Smooth muscle cell (in vitro differentiated cells): ENCODE results near the gene SLMAP. TPM values are rescaled to one million over a fixed set of nuclear protein-coding genes. Genes with fewer than 3 reads are reported as not detected.

Experiments
- DNase-seq: peaks from one replicate; lab custom pipeline; 2025; ENCODE audit not compliant: unreplicated experiment; lab: John Stamatoyannopoulos, UW
- H2AFZ ChIP-seq: fragments of 200-600 bp; sonication (generic); 2 replicates; pipeline ENCODE4 v1.6.0; 2016; ENCODE audit warnings: antibody characterized with exemption, low read depth, mild to moderate bottlenecking
- H3F3A ChIP-seq: fragments of 200-600 bp; sonication (generic); 2 replicates; pipeline ENCODE4 v1.6.0; 2017; ENCODE audit warnings: antibody characterized with exemption, low read depth
- H3K27ac ChIP-seq: fragments of 200-600 bp; sonication (generic); 2 replicates; pipeline ENCODE4 v1.5.1; 2016; ENCODE audit warnings: low read depth, mild to moderate bottlenecking
- H3K27me3 ChIP-seq: fragments of 200-600 bp; sonication (generic); 2 replicates; pipeline ENCODE4 v1.6.1; 2016; ENCODE audit warnings: low read depth, mild to moderate bottlenecking
- H3K36me3 ChIP-seq: fragments of 200-600 bp; sonication (generic); 2 replicates; pipeline ENCODE4 v1.5.1; 2016; ENCODE audit warnings: low read depth
- H3K4me1 ChIP-seq: fragments of 200-600 bp; sonication (generic); 2 replicates; pipeline ENCODE4 v1.5.1; 2016; ENCODE audit warnings: low read depth
- H3K4me2 ChIP-seq: fragments of 200-600 bp; sonication (generic); 2 replicates; pipeline ENCODE4 v1.6.0; 2016; ENCODE audit warnings: mild to moderate bottlenecking
- H3K4me3 ChIP-seq: fragments of 200-600 bp; sonication (generic); 2 replicates; pipeline ENCODE4 v1.5.1; 2016; ENCODE audit warnings: mild to moderate bottlenecking
- H3K79me2 ChIP-seq: fragments of 200-600 bp; sonication (generic); 2 replicates; pipeline ENCODE4 v1.6.0; 2016; ENCODE audit warnings: low read depth, mild to moderate bottlenecking
- H3K9ac ChIP-seq: fragments of 200-600 bp; sonication (generic); 2 replicates; pipeline ENCODE4 v1.6.0; 2016; ENCODE audit warnings: low read depth
- H3K9me3 ChIP-seq: fragments of 200-600 bp; sonication (generic); replicated peaks from 2 replicates; pipeline ENCODE4 v1.5.1; 2016; ENCODE audit warnings: low read depth
- H4K20me1 ChIP-seq: fragments of 200-600 bp; sonication (generic); 2 replicates; pipeline ENCODE4 v1.6.0; 2016; ENCODE audit warnings: low read depth
- CTCF ChIP-seq: fragments of 200-600 bp; sonication (generic); IDR thresholded peaks from 2 replicates; pipeline ENCODE4 v1.5.1; 2017; ENCODE audit warnings: borderline replicate concordance, mild to moderate bottlenecking, antibody characterized with exemption; ENCODE audit not compliant: insufficient read depth, poor library complexity, severe bottlenecking
- WGBS: methylation state at CpG from one replicate; pipeline ENCODE4 v1.1.7; 2016; ENCODE audit warnings: low lambda C conversion rate; 5-methylcytosine and 5-hydroxymethylcytosine counted together
- polyA plus RNA-seq: library from polyadenylated mRNA; unstranded; fragments of >200 nt; fragmentation: Nextera tagmentation; extraction: Ambion mirVana; gene quantifications from 2 replicates; pipeline ENCODE4 v1.2.1, GENCODE V29; 2016
- total RNA-seq: library from RNA; depleted of rRNA; stranded (reverse); fragments of >200 nt; gene quantifications from 2 replicates; pipeline ENCODE4 v1.2.3, GENCODE V29; 2014

Gene SLMAP
- total and polyA plus RNA-seq, 2 experiments from 2014 or later, result 19.9 to 42.8 TPM

GRCh38 chr3:57820479-57820878, 64.4 kb downstream of the SLMAP start:
- no peak overlapping the region for H3K4me3 ChIP-seq
- no peak for TF ChIP-seq CTCF
- H3K36me3 ChIP-seq, result no peaks in the 10 kb centered on the region
- H2AFZ ChIP-seq, result no peak overlapping the region
- H3K4me2 ChIP-seq, result no peak overlapping the region
- H3F3A ChIP-seq, result no peaks in the 10 kb centered on the region
- H3K27me3 ChIP-seq, result no peaks in the 10 kb centered on the region
- peaks cover 90% of the 10 kb centered on the region for H4K20me1 ChIP-seq
- no peak overlapping the region for H3K9ac ChIP-seq
- peaks cover under 1% of the 10 kb centered on the region for H3K4me1 ChIP-seq
- no peak for DNase-seq
- WGBS, result 75% methylated on average over 6 of the region's 6 CpGs
- H3K9me3 ChIP-seq, result no peaks in the 10 kb centered on the region
- H3K79me2 ChIP-seq, result peaks cover 52% of the 10 kb centered on the region
- H3K27ac ChIP-seq, result no peak overlapping the region

- no peak for TF ChIP-seq CTCF
- H3K4me1 ChIP-seq, result peaks cover 8% of the 10 kb centered on the region
- no peaks in the 10 kb centered on the region for H3K36me3 ChIP-seq
- no peak overlapping the region for H2AFZ ChIP-seq
- H3F3A ChIP-seq, result no peaks in the 10 kb centered on the region
- H3K9me3 ChIP-seq, result no peaks in the 10 kb centered on the region
- DNase-seq, result no peak
- H3K79me2 ChIP-seq, result peaks cover 52% of the 10 kb centered on the region
- no peak overlapping the region for H3K4me3 ChIP-seq
- peaks cover 90% of the 10 kb centered on the region for H4K20me1 ChIP-seq
- no peaks in the 10 kb centered on the region for H3K27me3 ChIP-seq
- no peak overlapping the region for H3K27ac ChIP-seq
- H3K4me2 ChIP-seq, result no peak overlapping the region
- H3K9ac ChIP-seq, result no peak overlapping the region
Observed at GRCh38 chr3:57821765-57822164, 65.7 kb downstream of the SLMAP start.

- no peak for DNase-seq
- H4K20me1 ChIP-seq, result peaks cover 90% of the 10 kb centered on the region
Observed at GRCh38 chr3:57822686-57823085, 66.6 kb downstream of the SLMAP start.

More at GRCh38 chr3:57822686-57823085, 66.6 kb downstream of the SLMAP start:
- Histone ChIP-seq H3K4me1 (peaks cover 8% of the 10 kb centered on the region), H3K4me3 (no peak overlapping the region), H3K79me2 (peaks cover 52% of the 10 kb centered on the region), H3K4me2 (no peak overlapping the region), H2AFZ (no peak overlapping the region), H3K36me3 (no peaks in the 10 kb centered on the region), H3K27me3 (no peaks in the 10 kb centered on the region), H3K27ac (no peak overlapping the region), H3K9me3 (no peaks in the 10 kb centered on the region), H3K9ac (no peak overlapping the region), H3F3A (no peaks in the 10 kb centered on the region)
- no peak for TF ChIP-seq CTCF
